H7 (cell line): Measurements from ENCODE around the gene DHX15. TPM values are rescaled to one million over a fixed set of nuclear protein-coding genes. Genes with fewer than 3 reads are reported as not detected.

Experiments used
- DNase-seq: peaks from one replicate; pipeline ENCODE4 v3.0.0; 2012
- H3K27me3 ChIP-seq: 2 replicates; pipeline ENCODE4 v1.6.0; 2011; ENCODE audit warnings: mild to moderate bottlenecking, low read length; ENCODE audit not compliant: control insufficient read depth, insufficient read depth
- H3K36me3 ChIP-seq: replicated peaks from 2 replicates; pipeline ENCODE4 v1.5.1; 2011; ENCODE audit warnings: low read length; ENCODE audit not compliant: control insufficient read depth, insufficient read depth
- H3K4me3 ChIP-seq: 2 replicates; pipeline ENCODE4 v1.5.1; 2011; ENCODE audit warnings: low read depth, mild to moderate bottlenecking, control low read depth, low read length, moderate library complexity; ENCODE audit not compliant: insufficient read depth
- total RNA-seq: library from RNA; depleted of rRNA; stranded (reverse); fragments of >200 nt; shearing (Covaris generic); gene quantifications from 2 replicates; pipeline ENCODE4 v1.2.3, GENCODE V29; 2014; rRNA removed

DHX15 gene
- total RNA-seq, result 245 and 292 TPM in 2 replicates

GRCh38 chr4:24584211-24584850, at the start of gene DHX15:
Gene DHX15 (minus strand): TSS chr4:24584554. CDS start chr4:24584393, 161 bp downstream.
- no peaks in the 10 kb centered on the region for H3K27me3 ChIP-seq
- peak within 1 kb of the TSS; percentile 99 for H3K4me3 ChIP-seq
- DNase-seq, result peak; percentile 93
- H3K36me3 ChIP-seq, result no peaks in the 10 kb centered on the region; the same call in none of the 2 replicates

- no peaks in the 10 kb centered on the region for H3K36me3 ChIP-seq
- no peaks in the 10 kb centered on the region for H3K27me3 ChIP-seq
- H3K4me3 ChIP-seq, result no peak overlapping the region
- DNase-seq, result no peak
Observed at GRCh38 chr4:24632011-24632410, 47.7 kb upstream of the DHX15 start.

- no peak for DNase-seq
- Histone ChIP-seq H3K27me3 (no peaks in the 10 kb centered on the region), H3K4me3 (no peak overlapping the region), H3K36me3 (no peaks in the 10 kb centered on the region)
Observed at GRCh38 chr4:24630937-24631336, 46.6 kb upstream of the DHX15 start.

- Histone ChIP-seq H3K36me3 (no peaks in the 10 kb centered on the region), H3K4me3 (no peak overlapping the region), H3K27me3 (no peaks in the 10 kb centered on the region)
- DNase-seq, result no peak
Observed at GRCh38 chr4:24625091-24625490, 40.7 kb upstream of the DHX15 start.

- no peak for DNase-seq
- Histone ChIP-seq H3K4me3 (no peak overlapping the region), H3K27me3 (no peaks in the 10 kb centered on the region), H3K36me3 (no peaks in the 10 kb centered on the region)
Observed at GRCh38 chr4:24624381-24624780, 40.0 kb upstream of the DHX15 start.

DNA sequence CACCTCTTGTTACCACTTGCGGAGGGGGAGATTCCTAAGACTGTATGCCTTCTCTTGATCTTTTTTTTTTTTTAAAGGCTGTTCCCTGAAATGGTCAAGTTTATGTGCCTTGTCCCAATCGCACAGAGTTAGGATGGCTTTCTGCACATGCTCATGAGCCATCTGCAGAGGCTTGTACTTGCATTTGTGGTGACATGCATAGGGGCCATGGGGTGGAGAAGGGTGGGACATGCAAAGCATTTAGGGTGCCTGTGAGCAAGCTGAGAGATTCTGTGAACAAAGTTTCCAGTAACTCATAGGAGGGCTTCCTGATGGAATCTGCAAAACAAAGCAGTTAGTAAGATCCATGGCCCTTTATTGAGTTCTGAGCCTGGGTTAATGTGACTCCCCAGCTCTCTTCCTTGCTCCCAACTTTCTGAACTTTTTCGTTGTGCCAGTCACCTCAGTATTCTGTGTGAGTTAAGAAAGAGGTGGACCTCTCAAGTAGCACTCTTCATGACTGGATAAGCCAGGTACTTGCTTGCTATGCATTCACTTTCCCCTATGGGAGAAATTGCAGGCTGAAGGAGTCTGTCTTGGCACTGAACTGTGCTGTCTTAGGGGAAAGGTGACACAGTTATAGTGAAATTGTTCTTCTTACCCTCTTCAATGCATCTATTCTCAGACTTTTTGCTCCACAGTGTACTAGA, 37.9 kb upstream of the DHX15 start:
- Histone ChIP-seq H3K36me3 (no peaks in the 10 kb centered on the region), H3K27me3 (no peaks in the 10 kb centered on the region), H3K4me3 (no peak overlapping the region)
- DNase-seq, result no peak

DNA sequence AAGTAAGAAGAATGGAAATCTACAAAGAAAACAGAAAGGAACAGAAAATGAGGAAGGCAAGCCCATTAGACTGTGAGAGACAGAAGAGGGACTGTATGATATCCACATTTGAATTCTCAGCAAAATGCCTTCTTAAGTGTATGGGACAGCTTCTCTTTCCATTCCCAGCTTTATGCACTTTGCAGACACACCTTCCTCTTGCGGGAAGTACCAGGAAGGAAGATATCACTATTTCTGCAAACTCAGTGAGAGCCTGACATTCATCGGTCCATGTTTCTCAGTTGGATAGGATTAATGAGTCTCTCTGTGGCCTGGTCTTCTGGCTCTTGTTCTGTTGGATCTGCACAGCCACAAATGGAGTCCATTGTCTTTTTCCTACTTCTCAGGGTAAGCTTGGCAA, 31.6 kb upstream of the DHX15 start:
- DNase-seq, result no peak
- no peaks in the 10 kb centered on the region for H3K27me3 ChIP-seq
- H3K36me3 ChIP-seq, result no peaks in the 10 kb centered on the region
- no peak overlapping the region for H3K4me3 ChIP-seq

GRCh38 chr4:24614881-24615280, 30.5 kb upstream of the DHX15 start:
- H3K36me3 ChIP-seq, result no peaks in the 10 kb centered on the region
- no peak for DNase-seq

GRCh38 chr4:24613502-24613901, 29.1 kb upstream of the DHX15 start:
- Histone ChIP-seq H3K36me3 (no peaks in the 10 kb centered on the region), H3K4me3 (no peak overlapping the region), H3K27me3 (no peaks in the 10 kb centered on the region)
- no peak for DNase-seq

More at GRCh38 chr4:24614881-24615280, 30.5 kb upstream of the DHX15 start:
- Histone ChIP-seq H3K27me3 (no peaks in the 10 kb centered on the region), H3K4me3 (no peak overlapping the region)

- no peak overlapping the region for H3K4me3 ChIP-seq
- no peaks in the 10 kb centered on the region for H3K27me3 ChIP-seq
- DNase-seq, result no peak
- H3K36me3 ChIP-seq, result no peaks in the 10 kb centered on the region
Observed at GRCh38 chr4:24611575-24611974, 27.2 kb upstream of the DHX15 start.

GRCh38 chr4:24607334-24607733, 23.0 kb upstream of the DHX15 start:
- H3K27me3 ChIP-seq, result no peaks in the 10 kb centered on the region
- DNase-seq, result no peak
- H3K4me3 ChIP-seq, result no peak overlapping the region
- no peaks in the 10 kb centered on the region for H3K36me3 ChIP-seq

- Histone ChIP-seq H3K4me3 (no peak overlapping the region), H3K36me3 (no peaks in the 10 kb centered on the region), H3K27me3 (no peaks in the 10 kb centered on the region)
- no peak for DNase-seq
Observed at GRCh38 chr4:24605216-24605615, 20.9 kb upstream of the DHX15 start.

DNA sequence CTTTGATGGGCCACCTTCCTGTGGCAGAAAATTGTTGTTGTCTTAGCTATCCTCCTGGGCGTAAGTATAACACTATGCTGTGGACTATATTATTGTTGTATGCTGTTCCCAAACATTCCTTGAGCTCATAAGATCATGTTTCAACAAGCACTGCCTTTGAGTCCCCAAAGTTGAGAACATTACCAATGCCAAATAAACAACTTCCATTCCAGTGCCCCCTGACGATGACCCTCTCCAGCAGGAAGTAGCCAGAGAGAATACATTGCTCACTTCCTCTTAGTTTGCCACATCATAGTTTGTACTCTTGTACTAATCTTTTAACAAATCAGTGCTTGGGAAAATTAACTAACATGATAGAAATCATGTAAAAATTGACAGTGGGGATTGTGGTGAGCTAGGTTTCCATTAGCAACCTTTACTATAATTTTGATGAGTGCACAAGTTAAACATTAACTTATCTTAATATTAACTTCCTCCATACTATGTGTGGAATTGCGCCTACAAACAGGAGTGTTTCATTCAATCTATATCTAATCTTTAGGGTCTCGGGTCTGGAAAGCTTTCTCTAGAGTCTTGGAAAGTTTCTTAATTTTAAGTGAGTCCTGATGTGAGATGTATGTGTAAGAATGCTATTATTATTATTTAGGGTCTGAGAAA, 20.3 kb upstream of the DHX15 start:
- no peak overlapping the region for H3K4me3 ChIP-seq
- H3K36me3 ChIP-seq, result no peaks in the 10 kb centered on the region
- no peak for DNase-seq
- H3K27me3 ChIP-seq, result no peaks in the 10 kb centered on the region

GRCh38 chr4:24603343-24603742, 19.0 kb upstream of the DHX15 start:
- no peaks in the 10 kb centered on the region for H3K27me3 ChIP-seq
- no peak for DNase-seq
- no peaks in the 10 kb centered on the region for H3K36me3 ChIP-seq
- H3K4me3 ChIP-seq, result no peak overlapping the region

DNA sequence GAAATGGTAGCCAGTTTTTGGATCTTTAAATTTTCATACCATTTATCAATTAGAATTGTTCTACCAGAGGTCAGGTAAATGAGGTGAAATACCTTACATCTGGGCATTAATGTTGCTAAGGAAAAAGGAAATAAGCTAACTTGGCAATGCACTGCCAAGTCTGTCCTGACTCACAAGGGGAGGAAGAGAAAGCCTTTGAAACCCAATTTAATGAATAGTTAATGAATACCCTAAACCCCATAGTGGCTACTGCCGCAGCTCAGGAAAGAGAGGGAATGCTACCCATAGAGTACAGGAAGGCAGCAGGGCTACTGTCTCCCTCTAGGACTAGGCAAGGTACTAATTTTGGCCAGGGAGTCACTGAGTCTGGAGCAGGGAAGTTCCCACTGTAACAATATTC, 16.8 kb upstream of the DHX15 start:
- H3K36me3 ChIP-seq, result no peaks in the 10 kb centered on the region

More for the DNA sequence above, 16.8 kb upstream of the DHX15 start:
- DNase-seq, result no peak
- Histone ChIP-seq H3K27me3 (no peaks in the 10 kb centered on the region), H3K4me3 (no peak overlapping the region)
